ENCODE measurements around the gene SCN3A. TPM values are rescaled to one million over a fixed set of nuclear protein-coding genes. Genes with fewer than 3 reads are reported as not detected.

SCN3A gene
- total RNA-seq, 2 experiments from 2014 or later: 0.07 TPM; not detected in 1

- ATAC-seq (no peak), DNase-seq (no peak)
- H3K4me1 Mint-ChIP-seq (ENCODE audit: low read depth): no peaks in the 10 kb centered on the region
- intact Hi-C loops (cut with micrococcal nuclease): no loop called here
- no peak overlapping the region for H3K4me3 Mint-ChIP-seq
- H3K9me3 Mint-ChIP-seq: no peaks in the 10 kb centered on the region
- no peaks in the 10 kb centered on the region for H3K36me3 Mint-ChIP-seq (ENCODE audit: low read depth)
- POLR2A ChIA-PET: no interaction called here
- no peaks in the 10 kb centered on the region for H3K27me3 Mint-ChIP-seq
- CTCF ChIA-PET: no interaction called here
- no peak overlapping the region for H3K27ac Mint-ChIP-seq
- no peak for TF ChIP-seq CTCF (IDR thresholded peaks at IDR 0.05)
Observed at GRCh38 chr2:165227571-165227970, 23.7 kb upstream of the SCN3A start.

GRCh38 chr2:165224941-165225340 lies 21.1 kb upstream of the SCN3A start:
- TF ChIP-seq CTCF (IDR thresholded peaks at IDR 0.05): no peak
- H3K4me3 Mint-ChIP-seq: no peak overlapping the region
- no peaks in the 10 kb centered on the region for H3K4me1 Mint-ChIP-seq (ENCODE audit: low read depth)
- H3K27me3 Mint-ChIP-seq: no peaks in the 10 kb centered on the region
- ChIA-PET POLR2A (interaction anchor here (1.0 kb wide), 1 partner anchor 8 kb away, joined by 3 read pairs; no protein-coding TSS in a partner anchor), CTCF (no interaction called here)
- intact Hi-C loops (cut with micrococcal nuclease): no loop called here
- DNase-seq: no peak
- ATAC-seq: no peak
- H3K36me3 Mint-ChIP-seq (ENCODE audit: low read depth): no peaks in the 10 kb centered on the region
- H3K9me3 Mint-ChIP-seq: no peaks in the 10 kb centered on the region
- no peak overlapping the region for H3K27ac Mint-ChIP-seq

GRCh38 chr2:165219481-165219880 lies 15.6 kb upstream of the SCN3A start:
- Mint-ChIP-seq H3K4me1 (ENCODE audit: low read depth) (no peaks in the 10 kb centered on the region), H3K36me3 (ENCODE audit: low read depth) (no peaks in the 10 kb centered on the region), H3K27ac (no peak overlapping the region), H3K9me3 (no peaks in the 10 kb centered on the region), H3K27me3 (no peaks in the 10 kb centered on the region), H3K4me3 (no peak overlapping the region)
- DNase-seq (no peak), ATAC-seq (no peak)
- intact Hi-C loops (cut with micrococcal nuclease): no loop called here
- no peak for TF ChIP-seq CTCF (IDR thresholded peaks at IDR 0.05)
- POLR2A ChIA-PET: no interaction called here
- CTCF ChIA-PET: interaction anchor here (1.2 to 1.3 kb wide), 2 partner anchors 11 to 16 kb away, joined by 4 read pairs; no protein-coding TSS in a partner anchor

GRCh38 chr2:165214093-165214492 lies 10.2 kb upstream of the SCN3A start:
- ChIA-PET POLR2A (no interaction called here), CTCF (interaction anchor here (2.2 kb wide), 1 partner anchor 10 kb away, joined by 11 read pairs; the partner anchor contains the start of gene SCN3A)
- DNase-seq (no peak), ATAC-seq (no peak)
- Mint-ChIP-seq H3K4me1 (ENCODE audit: low read depth) (no peaks in the 10 kb centered on the region), H3K4me3 (no peak overlapping the region), H3K36me3 (ENCODE audit: low read depth) (no peaks in the 10 kb centered on the region), H3K9me3 (no peaks in the 10 kb centered on the region), H3K27ac (no peak overlapping the region), H3K27me3 (no peaks in the 10 kb centered on the region)
- intact Hi-C loops (cut with micrococcal nuclease): no loop called here
- TF ChIP-seq CTCF (IDR thresholded peaks at IDR 0.05): no peak

- ATAC-seq (no peak), DNase-seq (no peak)
- TF ChIP-seq CTCF (IDR thresholded peaks at IDR 0.05): no peak
- POLR2A ChIA-PET: no interaction called here
- no peaks in the 10 kb centered on the region for H3K4me1 Mint-ChIP-seq (ENCODE audit: low read depth)
- no peaks in the 10 kb centered on the region for H3K9me3 Mint-ChIP-seq
- H3K27me3 Mint-ChIP-seq: no peaks in the 10 kb centered on the region
- intact Hi-C loops (cut with micrococcal nuclease): no loop called here
- H3K36me3 Mint-ChIP-seq (ENCODE audit: low read depth): no peaks in the 10 kb centered on the region
- CTCF ChIA-PET: interaction anchor here (1.3 to 1.5 kb wide), 3 partner anchors 12 to 194 kb away, joined by 3 to 4 read pairs (median 3); no protein-coding TSS in a partner anchor
- H3K27ac Mint-ChIP-seq: no peak overlapping the region
- H3K4me3 Mint-ChIP-seq: no peak overlapping the region
Observed at GRCh38 chr2:165208094-165208493, 4.2 kb upstream of the SCN3A start.
